ENCODE measurements around the gene FBXO8. TPM values are rescaled to one million over a fixed set of nuclear protein-coding genes. Genes with fewer than 3 reads are reported as not detected.

Gene FBXO8
- total RNA-seq, 1 experiment from 2014 or later: 7.5 TPM

DNA sequence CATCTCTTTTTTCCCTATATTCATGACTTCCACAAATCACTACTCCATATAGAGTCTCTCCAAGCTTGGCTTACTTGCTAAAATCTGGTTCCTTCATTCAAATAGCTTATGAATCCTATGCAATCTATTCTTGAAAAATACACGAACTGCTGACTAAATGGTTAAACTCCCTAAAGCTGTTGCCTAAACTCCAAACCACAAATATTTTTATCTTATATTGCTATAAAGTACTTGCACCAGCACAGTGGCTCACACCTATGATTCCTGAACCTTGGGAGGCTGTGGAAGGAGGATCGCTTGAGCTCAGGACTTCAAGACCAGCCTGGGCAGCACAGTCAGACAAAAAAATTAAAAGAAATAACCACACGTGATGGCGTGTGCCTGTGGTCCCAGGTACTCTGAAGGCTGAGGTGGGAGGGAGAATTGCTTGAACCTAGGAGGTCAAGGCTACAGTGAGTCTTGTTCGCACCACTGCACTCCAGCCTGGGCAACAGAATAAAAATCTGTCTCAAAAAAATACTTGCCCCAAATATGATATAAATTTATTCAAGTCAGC lies 2.2 kb downstream of the FBXO8 start:
- CTCF ChIA-PET: no interaction called here
- TF ChIP-seq, protein P1, sequence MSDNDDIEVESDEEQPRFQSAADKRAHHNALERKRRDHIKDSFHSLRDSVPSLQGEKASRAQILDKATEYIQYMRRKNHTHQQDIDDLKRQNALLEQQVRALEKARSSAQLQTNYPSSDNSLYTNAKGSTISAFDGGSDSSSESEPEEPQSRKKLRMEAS (CRISPR knock-in tag; IDR thresholded peaks at IDR 0.05): no peak
- TF ChIP-seq ZMAT4 (CRISPR knock-in tag; IDR thresholded peaks at IDR 0.05): no peak
- no peak for TF ChIP-seq NFATC4 (CRISPR knock-in tag; IDR thresholded peaks at IDR 0.05)
- no peak for TF ChIP-seq ZNF423 (CRISPR knock-in tag; IDR thresholded peaks at IDR 0.05)
- no peak for TF ChIP-seq ETV6 (CRISPR knock-in tag; IDR thresholded peaks at IDR 0.05)
- TF ChIP-seq ELF4 (CRISPR knock-in tag; IDR thresholded peaks at IDR 0.05; ENCODE audit: low read depth): no peak
- POLR2A ChIA-PET: no interaction called here
- H3K36me3 Mint-ChIP-seq: no peaks in the 10 kb centered on the region
- ATAC-seq (no peak), DNase-seq (ENCODE audit: low spot score) (no peak)
- H3K27ac Mint-ChIP-seq: no peak overlapping the region
- peaks cover 15% of the 10 kb centered on the region for H3K4me1 Mint-ChIP-seq
- H3K4me3 Mint-ChIP-seq: no peak overlapping the region
- no peaks in the 10 kb centered on the region for H3K9me3 Mint-ChIP-seq
- H3K27me3 Mint-ChIP-seq (ENCODE audit: low read depth): no peaks in the 10 kb centered on the region

- ATAC-seq (no peak), DNase-seq (ENCODE audit: low spot score) (no peak)
- no peak overlapping the region for H3K4me3 Mint-ChIP-seq
- ChIA-PET POLR2A (no interaction called here), CTCF (no interaction called here)
- no peaks in the 10 kb centered on the region for H3K9me3 Mint-ChIP-seq
- no peak overlapping the region for H3K27ac Mint-ChIP-seq
- no peaks in the 10 kb centered on the region for H3K36me3 Mint-ChIP-seq
- peaks cover 9% of the 10 kb centered on the region for H3K4me1 Mint-ChIP-seq
- no peaks in the 10 kb centered on the region for H3K27me3 Mint-ChIP-seq (ENCODE audit: low read depth)
- no peak for TF ChIP-seq RELA (CRISPR knock-in tag; IDR thresholded peaks at IDR 0.05; ENCODE audit: borderline replicate concordance)
- TF ChIP-seq, protein P2, sequence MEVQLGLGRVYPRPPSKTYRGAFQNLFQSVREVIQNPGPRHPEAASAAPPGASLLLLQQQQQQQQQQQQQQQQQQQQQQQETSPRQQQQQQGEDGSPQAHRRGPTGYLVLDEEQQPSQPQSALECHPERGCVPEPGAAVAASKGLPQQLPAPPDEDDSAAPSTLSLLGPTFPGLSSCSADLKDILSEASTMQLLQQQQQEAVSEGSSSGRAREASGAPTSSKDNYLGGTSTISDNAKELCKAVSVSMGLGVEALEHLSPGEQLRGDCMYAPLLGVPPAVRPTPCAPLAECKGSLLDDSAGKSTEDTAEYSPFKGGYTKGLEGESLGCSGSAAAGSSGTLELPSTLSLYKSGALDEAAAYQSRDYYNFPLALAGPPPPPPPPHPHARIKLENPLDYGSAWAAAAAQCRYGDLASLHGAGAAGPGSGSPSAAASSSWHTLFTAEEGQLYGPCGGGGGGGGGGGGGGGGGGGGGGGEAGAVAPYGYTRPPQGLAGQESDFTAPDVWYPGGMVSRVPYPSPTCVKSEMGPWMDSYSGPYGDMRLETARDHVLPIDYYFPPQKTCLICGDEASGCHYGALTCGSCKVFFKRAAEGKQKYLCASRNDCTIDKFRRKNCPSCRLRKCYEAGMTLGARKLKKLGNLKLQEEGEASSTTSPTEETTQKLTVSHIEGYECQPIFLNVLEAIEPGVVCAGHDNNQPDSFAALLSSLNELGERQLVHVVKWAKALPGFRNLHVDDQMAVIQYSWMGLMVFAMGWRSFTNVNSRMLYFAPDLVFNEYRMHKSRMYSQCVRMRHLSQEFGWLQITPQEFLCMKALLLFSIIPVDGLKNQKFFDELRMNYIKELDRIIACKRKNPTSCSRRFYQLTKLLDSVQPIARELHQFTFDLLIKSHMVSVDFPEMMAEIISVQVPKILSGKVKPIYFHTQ (CRISPR knock-in tag; IDR thresholded peaks at IDR 0.05): no peak
- no peak for TF ChIP-seq OVOL2 (CRISPR knock-in tag; IDR thresholded peaks at IDR 0.05; ENCODE audit: borderline replicate concordance)
- TF ChIP-seq KAT7 (CRISPR knock-in tag; IDR thresholded peaks at IDR 0.05; ENCODE audit: borderline replicate concordance): no peak
- no peak for TF ChIP-seq ZMAT4 (CRISPR knock-in tag; IDR thresholded peaks at IDR 0.05)
- TF ChIP-seq AFF4 (CRISPR knock-in tag; IDR thresholded peaks at IDR 0.05; ENCODE audit: borderline replicate concordance): no peak
- no peak for TF ChIP-seq FOXP4 (CRISPR knock-in tag; IDR thresholded peaks at IDR 0.05)
- no peak for TF ChIP-seq ZNF138 (CRISPR knock-in tag; conservative IDR thresholded peaks at IDR 0.05)
- no peak for TF ChIP-seq GRHL2 (CRISPR knock-in tag; IDR thresholded peaks at IDR 0.05; ENCODE audit: insufficient replicate concordance, severe bottlenecking)
- no peak for TF ChIP-seq IRF2 (CRISPR knock-in tag; IDR thresholded peaks at IDR 0.05; ENCODE audit: borderline replicate concordance, low read depth)
- TF ChIP-seq ERG (CRISPR knock-in tag; IDR thresholded peaks at IDR 0.05): no peak
- TF ChIP-seq ZNF232 (CRISPR knock-in tag; IDR thresholded peaks at IDR 0.05): no peak
- no peak for TF ChIP-seq ATF3 (CRISPR knock-in tag; conservative IDR thresholded peaks at IDR 0.05)
- no peak for TF ChIP-seq TEAD1 (CRISPR knock-in tag; IDR thresholded peaks at IDR 0.05)
- TF ChIP-seq ATF1 (CRISPR knock-in tag; IDR thresholded peaks at IDR 0.05): no peak
- no peak for TF ChIP-seq IRF1 (CRISPR knock-in tag; IDR thresholded peaks at IDR 0.05)
- TF ChIP-seq GABPB1 (CRISPR knock-in tag; IDR thresholded peaks at IDR 0.05): no peak
Measured at GRCh38 chr4:174279433-174280155, 3.9 kb downstream of the FBXO8 start.

All from WTC11 (cell line).